Epithelial cell of proximal tubule (primary cell): ENCODE results near the gene CIITA. TPM values are rescaled to one million over a fixed set of nuclear protein-coding genes. Genes with fewer than 3 reads are reported as not detected.

Experiments
- DNase-seq: peaks from one replicate; pipeline ENCODE4 v3.0.0-alpha.2; 2011; ENCODE audit warnings: low read depth
- H3K4me3 ChIP-seq: 2 replicates; pipeline ENCODE4 v1.5.1; 2011; ENCODE audit warnings: low read depth, mild to moderate bottlenecking, low read length
- total RNA-seq: library from RNA; depleted of rRNA; stranded (reverse); fragments of >200 nt; gene quantifications from 2 replicates; pipeline ENCODE4 v1.2.3, GENCODE V29; 2015
- TF ChIP-seq, protein P1 (sequence below): conservative IDR thresholded peaks from 2 replicates; pipeline ENCODE4 v1.5.1; 2012; ENCODE audit warnings: low read depth, mild to moderate bottlenecking, low read length

Gene CIITA
- total RNA-seq, 1 donor from 2014 or later: not detected

DNA sequence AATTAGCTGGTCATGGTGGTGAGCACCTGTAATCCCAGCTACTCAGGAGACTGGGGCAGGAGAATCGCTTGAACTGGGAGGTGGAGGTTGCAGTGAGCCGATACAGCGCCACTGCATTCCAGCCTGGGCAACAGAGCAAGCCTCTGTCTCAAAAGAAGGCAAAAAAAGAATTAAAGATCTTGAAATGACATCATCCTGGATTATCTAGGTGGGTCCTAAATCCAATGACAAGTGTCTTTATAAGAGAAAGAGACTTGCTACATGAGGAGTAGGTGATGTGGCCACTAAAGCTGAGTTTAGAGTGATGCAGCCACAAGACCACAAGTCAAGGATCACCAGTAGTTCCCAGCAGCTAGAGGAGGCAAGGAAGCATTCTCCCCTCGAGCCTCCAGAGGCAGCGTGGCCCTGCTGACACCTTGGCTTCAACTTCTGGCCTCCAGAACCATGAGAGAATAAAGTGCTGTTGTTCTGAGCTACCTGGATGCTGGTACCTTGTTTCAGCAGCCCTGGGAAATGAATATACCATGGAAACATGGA is 15.8 kb downstream of the CIITA start:
- H3K4me3 ChIP-seq: no peak overlapping the region
- TF ChIP-seq, protein P1, sequence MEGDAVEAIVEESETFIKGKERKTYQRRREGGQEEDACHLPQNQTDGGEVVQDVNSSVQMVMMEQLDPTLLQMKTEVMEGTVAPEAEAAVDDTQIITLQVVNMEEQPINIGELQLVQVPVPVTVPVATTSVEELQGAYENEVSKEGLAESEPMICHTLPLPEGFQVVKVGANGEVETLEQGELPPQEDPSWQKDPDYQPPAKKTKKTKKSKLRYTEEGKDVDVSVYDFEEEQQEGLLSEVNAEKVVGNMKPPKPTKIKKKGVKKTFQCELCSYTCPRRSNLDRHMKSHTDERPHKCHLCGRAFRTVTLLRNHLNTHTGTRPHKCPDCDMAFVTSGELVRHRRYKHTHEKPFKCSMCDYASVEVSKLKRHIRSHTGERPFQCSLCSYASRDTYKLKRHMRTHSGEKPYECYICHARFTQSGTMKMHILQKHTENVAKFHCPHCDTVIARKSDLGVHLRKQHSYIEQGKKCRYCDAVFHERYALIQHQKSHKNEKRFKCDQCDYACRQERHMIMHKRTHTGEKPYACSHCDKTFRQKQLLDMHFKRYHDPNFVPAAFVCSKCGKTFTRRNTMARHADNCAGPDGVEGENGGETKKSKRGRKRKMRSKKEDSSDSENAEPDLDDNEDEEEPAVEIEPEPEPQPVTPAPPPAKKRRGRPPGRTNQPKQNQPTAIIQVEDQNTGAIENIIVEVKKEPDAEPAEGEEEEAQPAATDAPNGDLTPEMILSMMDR: no peak
- DNase-seq: no peak

DNA sequence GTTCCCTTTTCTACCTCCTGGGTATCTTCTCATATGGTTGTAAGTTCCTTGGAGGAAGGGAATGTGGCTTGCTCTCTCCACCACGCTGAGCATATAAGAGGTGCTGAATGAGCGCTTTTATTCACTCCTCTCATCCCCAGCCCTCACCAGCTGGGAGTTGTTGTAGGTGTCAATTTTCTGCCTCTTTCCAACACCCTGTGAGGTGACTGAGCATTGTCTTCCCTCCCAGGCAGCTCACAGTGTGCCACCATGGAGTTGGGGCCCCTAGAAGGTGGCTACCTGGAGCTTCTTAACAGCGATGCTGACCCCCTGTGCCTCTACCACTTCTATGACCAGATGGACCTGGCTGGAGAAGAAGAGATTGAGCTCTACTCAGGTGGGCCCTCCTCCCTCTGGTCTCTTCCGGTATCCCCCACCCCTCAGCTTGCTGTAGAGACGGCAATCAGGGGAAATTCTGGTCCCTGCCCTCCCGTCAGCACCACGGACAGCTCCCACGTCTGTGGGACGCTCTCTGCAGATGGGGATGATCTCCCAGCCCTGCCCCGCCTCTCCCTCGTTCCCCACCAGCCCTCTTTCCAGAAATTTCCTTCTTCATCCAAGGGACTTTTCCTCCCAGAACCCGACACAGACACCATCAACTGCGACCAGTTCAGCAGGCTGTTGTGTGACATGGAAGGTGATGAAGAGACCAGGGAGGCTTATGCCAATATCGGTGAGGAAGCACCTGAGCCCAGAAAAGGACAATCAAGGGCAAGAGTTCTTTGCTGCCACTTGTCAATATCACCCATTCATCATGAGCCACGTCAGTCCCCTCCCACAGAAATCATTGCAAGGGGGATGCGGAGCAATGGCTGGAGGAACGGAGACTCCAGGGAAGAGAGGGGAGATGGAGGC is 18.3 kb downstream of the CIITA start:
- H3K4me3 ChIP-seq: no peak overlapping the region
- DNase-seq: no peak
- TF ChIP-seq, protein P1: no peak

DNA sequence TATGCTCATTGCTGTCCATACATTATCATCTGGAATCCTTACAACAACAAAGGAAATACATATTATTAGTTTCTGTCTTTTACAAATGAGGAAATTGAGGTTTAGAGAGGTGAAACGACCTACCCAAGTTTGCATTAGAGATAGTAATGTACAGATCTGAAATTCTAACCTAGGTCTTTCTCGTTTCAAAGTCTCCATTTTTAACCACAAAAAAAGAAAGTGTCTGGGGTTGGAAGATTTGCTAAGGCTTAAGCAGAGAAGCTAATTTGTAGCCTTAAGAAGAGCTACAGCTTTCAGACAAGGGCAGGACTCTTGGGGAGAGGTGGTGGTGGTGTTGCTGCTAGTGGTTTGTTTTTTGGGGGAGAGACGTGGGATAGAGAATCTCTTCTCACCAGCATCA is 19.2 kb downstream of the CIITA start:
- H3K4me3 ChIP-seq: no peak overlapping the region
- TF ChIP-seq, protein P1: no peak
- no peak for DNase-seq

DNA sequence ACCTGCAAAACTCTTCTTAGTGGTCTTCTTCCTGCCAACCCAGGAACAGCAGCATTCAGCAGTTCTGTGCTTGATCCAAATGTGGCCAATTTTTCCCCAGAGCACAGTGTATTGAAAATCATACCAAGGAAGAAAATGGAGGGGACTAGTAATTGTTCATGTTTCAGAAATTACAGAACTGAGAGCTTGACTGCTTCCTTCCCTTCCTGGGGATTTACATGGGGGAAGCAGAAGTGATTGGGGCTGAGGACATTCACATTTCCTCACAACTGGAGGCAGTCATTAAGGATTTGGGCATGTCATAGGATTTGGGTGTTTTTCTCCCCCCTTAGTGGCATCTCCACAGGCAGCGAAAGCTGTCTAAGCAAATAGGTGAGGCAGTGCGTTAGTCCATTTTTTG is 19.7 kb downstream of the CIITA start:
- no peak overlapping the region for H3K4me3 ChIP-seq
- TF ChIP-seq, protein P1: no peak
- no peak for DNase-seq

DNA sequence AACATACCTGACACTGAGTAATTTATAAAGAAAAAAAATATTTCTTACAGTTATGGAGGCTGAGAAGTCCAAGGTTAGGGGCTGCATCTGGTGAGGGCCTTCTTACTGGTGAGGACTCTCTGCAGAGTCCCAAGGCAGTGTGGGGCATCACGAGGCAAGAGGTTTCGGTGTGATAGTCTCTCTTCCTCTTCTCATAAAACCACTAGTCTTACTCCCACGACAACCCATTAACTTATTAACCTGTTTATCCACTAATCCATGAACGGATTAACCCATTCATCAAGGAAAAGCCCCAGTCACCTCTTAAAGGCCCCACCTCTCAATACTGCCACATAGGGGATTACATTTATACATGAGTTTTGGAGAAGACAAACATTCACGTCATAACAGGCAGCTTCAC is 20.1 kb downstream of the CIITA start:
- no peak for DNase-seq
- no peak overlapping the region for H3K4me3 ChIP-seq
- TF ChIP-seq, protein P1: no peak

DNA sequence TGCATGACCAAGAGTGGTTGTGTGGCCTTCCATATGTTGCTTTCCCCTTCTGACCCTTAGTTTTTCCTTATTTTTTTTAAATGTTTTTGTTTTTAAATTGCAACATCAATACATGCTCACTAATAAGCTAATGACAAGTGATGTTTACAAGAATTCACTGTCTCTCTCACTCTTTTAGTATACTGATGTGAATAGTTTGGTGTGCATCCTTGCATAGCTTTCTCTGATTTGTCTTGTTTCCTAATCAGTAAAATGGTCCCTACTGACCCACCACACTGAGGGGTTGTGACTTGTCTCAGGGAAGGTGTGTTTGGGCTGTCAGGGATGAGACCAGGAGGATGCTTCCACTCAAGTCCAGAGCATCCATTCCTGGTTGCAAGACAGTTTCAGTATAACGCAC is 26.0 kb downstream of the CIITA start:
- no peak overlapping the region for H3K4me3 ChIP-seq
- no peak for DNase-seq
- TF ChIP-seq, protein P1: no peak
